ENCODE data around the gene PLAAT4. TPM values are rescaled to one million over a fixed set of nuclear protein-coding genes. Genes with fewer than 3 reads are reported as not detected.

PLAAT4 gene
- total and polyA plus RNA-seq, 2 experiments from 2014 or later = 0.69 to 4.6 TPM

DNA sequence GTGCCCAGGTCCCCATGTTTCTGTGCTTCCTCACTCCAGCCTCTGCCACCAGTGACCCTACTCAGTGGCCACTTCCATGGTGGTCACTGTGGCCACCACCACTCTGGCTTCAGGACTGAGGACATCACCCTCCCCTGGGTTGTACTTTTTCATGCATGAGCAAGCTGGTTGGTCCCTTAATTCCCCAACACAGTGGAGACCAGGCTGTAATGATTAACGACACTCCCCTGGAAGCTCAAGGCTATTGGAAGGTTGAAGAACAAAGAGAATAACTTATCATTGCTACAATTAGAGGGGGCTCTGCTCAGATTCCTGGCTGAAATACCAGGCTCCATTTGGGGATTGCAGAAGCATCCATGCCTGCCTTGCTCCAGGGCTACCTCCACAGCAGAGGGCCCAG, 10.5 kb downstream of the PLAAT4 start:
- Histone ChIP-seq H3F3A (replicated peaks; ENCODE audit: low read depth) (0 out of 2 replicates have a peak, but pooled peaks cover 3% of the 10 kb centered on the region), H3K9me2 (ENCODE audit: insufficient read depth) (peaks cover 10% of the 10 kb centered on the region; the same call in 1 of the 2 replicates), H3K4me2 (no peak overlapping the region), H3K79me2 (replicated peaks; ENCODE audit: insufficient read depth) (no peaks in the 10 kb centered on the region), H3K4me1 (ENCODE audit: insufficient read depth) (no peaks in the 10 kb centered on the region), H3K4me3 (no peak overlapping the region), H3K36me3 (ENCODE audit: insufficient read depth) (no peaks in the 10 kb centered on the region), H3K27ac (ENCODE audit: low read depth) (no peak overlapping the region), H3K27me3 (ENCODE audit: insufficient read depth) (no peaks in the 10 kb centered on the region), H4K20me1 (replicated peaks; ENCODE audit: insufficient read depth) (no peaks in the 10 kb centered on the region), H2AFZ (no peak overlapping the region)
- peaks cover 10% of the 10 kb centered on the region for H3K27me3 Mint-ChIP-seq (ENCODE audit: insufficient read depth, low read depth, poor library complexity)
- ATAC-seq (no peak), DNase-seq (ENCODE audit: low spot score) (no peak)
- H3K27ac Mint-ChIP-seq = no peak overlapping the region
- no peaks in the 10 kb centered on the region; the same call in 2 of the 3 replicates for H3K4me1 Mint-ChIP-seq
- TF ChIP-seq EZH2phosphoT487 (IDR thresholded peaks at IDR 0.05; ENCODE audit: unreplicated experiment) (no peak), STAT1 (IDR thresholded peaks at IDR 0.05; ENCODE audit: unreplicated experiment) (no peak), JUNB (IDR thresholded peaks at IDR 0.05; ENCODE audit: unreplicated experiment) (no peak), CREB1 (CRISPR knock-in tag; IDR thresholded peaks at IDR 0.05; ENCODE audit: low read depth) (no peak), POLR2AphosphoS5 (IDR thresholded peaks at IDR 0.05; ENCODE audit: low read depth) (no peak), ZNF114 (CRISPR knock-in tag; IDR thresholded peaks at IDR 0.05) (no peak), EZH2 (IDR thresholded peaks at IDR 0.05; ENCODE audit: low read depth, unreplicated experiment) (no peak), CTCF (conservative IDR thresholded peaks at IDR 0.05; ENCODE audit: low read depth in 2 of 2) (no peak)
- TF ChIP-seq, protein P1, sequence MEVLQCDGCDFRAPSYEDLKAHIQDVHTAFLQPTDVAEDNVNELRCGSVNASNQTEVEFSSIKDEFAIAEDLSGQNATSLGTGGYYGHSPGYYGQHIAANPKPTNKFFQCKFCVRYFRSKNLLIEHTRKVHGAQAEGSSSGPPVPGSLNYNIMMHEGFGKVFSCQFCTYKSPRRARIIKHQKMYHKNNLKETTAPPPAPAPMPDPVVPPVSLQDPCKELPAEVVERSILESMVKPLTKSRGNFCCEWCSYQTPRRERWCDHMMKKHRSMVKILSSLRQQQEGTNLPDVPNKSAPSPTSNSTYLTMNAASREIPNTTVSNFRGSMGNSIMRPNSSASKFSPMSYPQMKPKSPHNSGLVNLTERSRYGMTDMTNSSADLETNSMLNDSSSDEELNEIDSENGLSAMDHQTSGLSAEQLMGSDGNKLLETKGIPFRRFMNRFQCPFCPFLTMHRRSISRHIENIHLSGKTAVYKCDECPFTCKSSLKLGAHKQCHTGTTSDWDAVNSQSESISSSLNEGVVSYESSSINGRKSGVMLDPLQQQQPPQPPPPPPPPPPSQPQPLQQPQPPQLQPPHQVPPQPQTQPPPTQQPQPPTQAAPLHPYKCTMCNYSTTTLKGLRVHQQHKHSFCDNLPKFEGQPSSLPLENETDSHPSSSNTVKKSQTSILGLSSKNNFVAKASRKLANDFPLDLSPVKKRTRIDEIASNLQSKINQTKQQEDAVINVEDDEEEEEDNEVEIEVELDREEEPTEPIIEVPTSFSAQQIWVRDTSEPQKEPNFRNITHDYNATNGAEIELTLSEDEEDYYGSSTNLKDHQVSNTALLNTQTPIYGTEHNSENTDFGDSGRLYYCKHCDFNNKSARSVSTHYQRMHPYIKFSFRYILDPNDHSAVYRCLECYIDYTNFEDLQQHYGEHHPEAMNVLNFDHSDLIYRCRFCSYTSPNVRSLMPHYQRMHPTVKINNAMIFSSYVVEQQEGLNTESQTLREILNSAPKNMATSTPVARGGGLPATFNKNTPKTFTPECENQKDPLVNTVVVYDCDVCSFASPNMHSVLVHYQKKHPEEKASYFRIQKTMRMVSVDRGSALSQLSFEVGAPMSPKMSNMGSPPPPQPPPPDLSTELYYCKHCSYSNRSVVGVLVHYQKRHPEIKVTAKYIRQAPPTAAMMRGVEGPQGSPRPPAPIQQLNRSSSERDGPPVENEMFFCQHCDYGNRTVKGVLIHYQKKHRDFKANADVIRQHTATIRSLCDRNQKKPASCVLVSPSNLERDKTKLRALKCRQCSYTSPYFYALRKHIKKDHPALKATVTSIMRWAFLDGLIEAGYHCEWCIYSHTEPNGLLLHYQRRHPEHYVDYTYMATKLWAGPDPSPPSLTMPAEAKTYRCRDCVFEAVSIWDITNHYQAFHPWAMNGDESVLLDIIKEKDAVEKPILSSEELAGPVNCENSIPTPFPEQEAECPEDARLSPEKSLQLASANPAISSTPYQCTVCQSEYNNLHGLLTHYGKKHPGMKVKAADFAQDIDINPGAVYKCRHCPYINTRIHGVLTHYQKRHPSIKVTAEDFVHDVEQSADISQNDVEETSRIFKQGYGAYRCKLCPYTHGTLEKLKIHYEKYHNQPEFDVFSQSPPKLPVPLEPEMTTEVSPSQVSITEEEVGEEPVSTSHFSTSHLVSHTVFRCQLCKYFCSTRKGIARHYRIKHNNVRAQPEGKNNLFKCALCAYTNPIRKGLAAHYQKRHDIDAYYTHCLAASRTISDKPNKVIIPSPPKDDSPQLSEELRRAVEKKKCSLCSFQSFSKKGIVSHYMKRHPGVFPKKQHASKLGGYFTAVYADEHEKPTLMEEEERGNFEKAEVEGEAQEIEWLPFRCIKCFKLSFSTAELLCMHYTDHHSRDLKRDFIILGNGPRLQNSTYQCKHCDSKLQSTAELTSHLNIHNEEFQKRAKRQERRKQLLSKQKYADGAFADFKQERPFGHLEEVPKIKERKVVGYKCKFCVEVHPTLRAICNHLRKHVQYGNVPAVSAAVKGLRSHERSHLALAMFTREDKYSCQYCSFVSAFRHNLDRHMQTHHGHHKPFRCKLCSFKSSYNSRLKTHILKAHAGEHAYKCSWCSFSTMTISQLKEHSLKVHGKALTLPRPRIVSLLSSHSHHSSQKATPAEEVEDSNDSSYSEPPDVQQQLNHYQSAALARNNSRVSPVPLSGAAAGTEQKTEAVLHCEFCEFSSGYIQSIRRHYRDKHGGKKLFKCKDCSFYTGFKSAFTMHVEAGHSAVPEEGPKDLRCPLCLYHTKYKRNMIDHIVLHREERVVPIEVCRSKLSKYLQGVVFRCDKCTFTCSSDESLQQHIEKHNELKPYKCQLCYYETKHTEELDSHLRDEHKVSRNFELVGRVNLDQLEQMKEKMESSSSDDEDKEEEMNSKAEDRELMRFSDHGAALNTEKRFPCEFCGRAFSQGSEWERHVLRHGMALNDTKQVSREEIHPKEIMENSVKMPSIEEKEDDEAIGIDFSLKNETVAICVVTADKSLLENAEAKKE (CRISPR knock-in tag; IDR thresholded peaks at IDR 0.05) = no peak
- TF ChIP-seq, protein P2, sequence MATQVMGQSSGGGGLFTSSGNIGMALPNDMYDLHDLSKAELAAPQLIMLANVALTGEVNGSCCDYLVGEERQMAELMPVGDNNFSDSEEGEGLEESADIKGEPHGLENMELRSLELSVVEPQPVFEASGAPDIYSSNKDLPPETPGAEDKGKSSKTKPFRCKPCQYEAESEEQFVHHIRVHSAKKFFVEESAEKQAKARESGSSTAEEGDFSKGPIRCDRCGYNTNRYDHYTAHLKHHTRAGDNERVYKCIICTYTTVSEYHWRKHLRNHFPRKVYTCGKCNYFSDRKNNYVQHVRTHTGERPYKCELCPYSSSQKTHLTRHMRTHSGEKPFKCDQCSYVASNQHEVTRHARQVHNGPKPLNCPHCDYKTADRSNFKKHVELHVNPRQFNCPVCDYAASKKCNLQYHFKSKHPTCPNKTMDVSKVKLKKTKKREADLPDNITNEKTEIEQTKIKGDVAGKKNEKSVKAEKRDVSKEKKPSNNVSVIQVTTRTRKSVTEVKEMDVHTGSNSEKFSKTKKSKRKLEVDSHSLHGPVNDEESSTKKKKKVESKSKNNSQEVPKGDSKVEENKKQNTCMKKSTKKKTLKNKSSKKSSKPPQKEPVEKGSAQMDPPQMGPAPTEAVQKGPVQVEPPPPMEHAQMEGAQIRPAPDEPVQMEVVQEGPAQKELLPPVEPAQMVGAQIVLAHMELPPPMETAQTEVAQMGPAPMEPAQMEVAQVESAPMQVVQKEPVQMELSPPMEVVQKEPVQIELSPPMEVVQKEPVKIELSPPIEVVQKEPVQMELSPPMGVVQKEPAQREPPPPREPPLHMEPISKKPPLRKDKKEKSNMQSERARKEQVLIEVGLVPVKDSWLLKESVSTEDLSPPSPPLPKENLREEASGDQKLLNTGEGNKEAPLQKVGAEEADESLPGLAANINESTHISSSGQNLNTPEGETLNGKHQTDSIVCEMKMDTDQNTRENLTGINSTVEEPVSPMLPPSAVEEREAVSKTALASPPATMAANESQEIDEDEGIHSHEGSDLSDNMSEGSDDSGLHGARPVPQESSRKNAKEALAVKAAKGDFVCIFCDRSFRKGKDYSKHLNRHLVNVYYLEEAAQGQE (IDR thresholded peaks at IDR 0.05; ENCODE audit: unreplicated experiment) = no peak
- TF ChIP-seq, protein P3, sequence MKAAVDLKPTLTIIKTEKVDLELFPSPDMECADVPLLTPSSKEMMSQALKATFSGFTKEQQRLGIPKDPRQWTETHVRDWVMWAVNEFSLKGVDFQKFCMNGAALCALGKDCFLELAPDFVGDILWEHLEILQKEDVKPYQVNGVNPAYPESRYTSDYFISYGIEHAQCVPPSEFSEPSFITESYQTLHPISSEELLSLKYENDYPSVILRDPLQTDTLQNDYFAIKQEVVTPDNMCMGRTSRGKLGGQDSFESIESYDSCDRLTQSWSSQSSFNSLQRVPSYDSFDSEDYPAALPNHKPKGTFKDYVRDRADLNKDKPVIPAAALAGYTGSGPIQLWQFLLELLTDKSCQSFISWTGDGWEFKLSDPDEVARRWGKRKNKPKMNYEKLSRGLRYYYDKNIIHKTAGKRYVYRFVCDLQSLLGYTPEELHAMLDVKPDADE (IDR thresholded peaks at IDR 0.05) = no peak
- peaks cover 4% of the 10 kb centered on the region; the same call in 2 of the 3 replicates for H3K36me3 Mint-ChIP-seq (ENCODE audit: low read depth)
- no peak overlapping the region for H3K4me3 Mint-ChIP-seq
- peaks cover 9% of the 10 kb centered on the region; the same call in 2 of the 3 replicates for H3K9me3 Mint-ChIP-seq
